ENCODE measurements around the gene ABCG2.
A peak's percentile ranks its signal among the peaks of the same experiment; 100 is the strongest.

DNA sequence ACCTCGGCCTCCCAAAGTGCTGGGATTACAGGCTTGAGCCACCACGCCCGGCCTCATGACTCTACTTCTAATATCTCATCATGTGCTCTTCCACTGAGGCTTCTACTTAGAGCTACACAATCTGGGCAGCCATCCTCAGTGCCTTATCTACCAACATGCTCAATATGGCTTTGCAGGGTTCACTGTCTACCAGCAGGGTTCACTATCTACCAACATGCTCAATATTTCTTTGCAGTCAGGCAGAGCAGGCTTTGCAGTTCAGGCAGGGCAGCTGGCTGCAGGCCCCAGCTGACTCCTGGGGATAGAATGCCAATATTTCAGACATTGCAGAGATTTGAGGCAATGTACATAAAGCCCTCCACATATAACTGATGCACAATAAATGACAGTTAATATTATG, 103.5 kb downstream of the ABCG2 start:
- TF ChIP-seq, protein P1, sequence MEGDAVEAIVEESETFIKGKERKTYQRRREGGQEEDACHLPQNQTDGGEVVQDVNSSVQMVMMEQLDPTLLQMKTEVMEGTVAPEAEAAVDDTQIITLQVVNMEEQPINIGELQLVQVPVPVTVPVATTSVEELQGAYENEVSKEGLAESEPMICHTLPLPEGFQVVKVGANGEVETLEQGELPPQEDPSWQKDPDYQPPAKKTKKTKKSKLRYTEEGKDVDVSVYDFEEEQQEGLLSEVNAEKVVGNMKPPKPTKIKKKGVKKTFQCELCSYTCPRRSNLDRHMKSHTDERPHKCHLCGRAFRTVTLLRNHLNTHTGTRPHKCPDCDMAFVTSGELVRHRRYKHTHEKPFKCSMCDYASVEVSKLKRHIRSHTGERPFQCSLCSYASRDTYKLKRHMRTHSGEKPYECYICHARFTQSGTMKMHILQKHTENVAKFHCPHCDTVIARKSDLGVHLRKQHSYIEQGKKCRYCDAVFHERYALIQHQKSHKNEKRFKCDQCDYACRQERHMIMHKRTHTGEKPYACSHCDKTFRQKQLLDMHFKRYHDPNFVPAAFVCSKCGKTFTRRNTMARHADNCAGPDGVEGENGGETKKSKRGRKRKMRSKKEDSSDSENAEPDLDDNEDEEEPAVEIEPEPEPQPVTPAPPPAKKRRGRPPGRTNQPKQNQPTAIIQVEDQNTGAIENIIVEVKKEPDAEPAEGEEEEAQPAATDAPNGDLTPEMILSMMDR (conservative IDR thresholded peaks at IDR 0.05; ENCODE audit: low read depth, low read length) = 0 out of 2 replicates have a peak, but pooled peaks have one; percentile 25
- no peak for TF ChIP-seq EZH2 (IDR thresholded peaks at IDR 0.05; ENCODE audit: borderline replicate concordance, low read depth, low read length, poor library complexity, severe bottlenecking)
